OCI-LY7 (cell line): ENCODE results near the gene OR6T1.

Source experiments
- CTCF ChIP-seq: fragments of 200-600 bp; sonication (generic); conservative IDR thresholded peaks from 2 replicates; pipeline ENCODE4 v1.5.1; 2014; ENCODE audit warnings: mild to moderate bottlenecking, antibody characterized with exemption, low read length, moderate library complexity, mixed read lengths
- EZH2phosphoT487 ChIP-seq: fragments of 200-600 bp; sonication (generic); IDR thresholded peaks from 2 replicates; pipeline ENCODE4 v1.6.1; 2018; ENCODE audit warnings: low read depth, borderline replicate concordance, mild to moderate bottlenecking, mixed run types, antibody characterized with exemption, low read length, moderate library complexity, mixed read lengths

GRCh38 chr11:123905826-123906225 lies 37.8 kb downstream of the OR6T1 start:
- TF ChIP-seq CTCF (no peak), EZH2phosphoT487 (no peak)
